ENCODE results near the gene TERT.
"Not testable (repeated sequence)": the region's sequence is repeated elsewhere in the genome, so short reads cannot be mapped to it uniquely, and the experiment has no call there.

The TERT gene

GRCh38 chr5:1330847-1331831, 36.3 kb upstream of the TERT start:
- no peak for DNase-seq

- no peak for DNase-seq
Measured at GRCh38 chr5:1330146-1330846, 35.4 kb upstream of the TERT start.

GRCh38 chr5:1329111-1329579, 34.3 kb upstream of the TERT start:
- no peak for DNase-seq

DNA sequence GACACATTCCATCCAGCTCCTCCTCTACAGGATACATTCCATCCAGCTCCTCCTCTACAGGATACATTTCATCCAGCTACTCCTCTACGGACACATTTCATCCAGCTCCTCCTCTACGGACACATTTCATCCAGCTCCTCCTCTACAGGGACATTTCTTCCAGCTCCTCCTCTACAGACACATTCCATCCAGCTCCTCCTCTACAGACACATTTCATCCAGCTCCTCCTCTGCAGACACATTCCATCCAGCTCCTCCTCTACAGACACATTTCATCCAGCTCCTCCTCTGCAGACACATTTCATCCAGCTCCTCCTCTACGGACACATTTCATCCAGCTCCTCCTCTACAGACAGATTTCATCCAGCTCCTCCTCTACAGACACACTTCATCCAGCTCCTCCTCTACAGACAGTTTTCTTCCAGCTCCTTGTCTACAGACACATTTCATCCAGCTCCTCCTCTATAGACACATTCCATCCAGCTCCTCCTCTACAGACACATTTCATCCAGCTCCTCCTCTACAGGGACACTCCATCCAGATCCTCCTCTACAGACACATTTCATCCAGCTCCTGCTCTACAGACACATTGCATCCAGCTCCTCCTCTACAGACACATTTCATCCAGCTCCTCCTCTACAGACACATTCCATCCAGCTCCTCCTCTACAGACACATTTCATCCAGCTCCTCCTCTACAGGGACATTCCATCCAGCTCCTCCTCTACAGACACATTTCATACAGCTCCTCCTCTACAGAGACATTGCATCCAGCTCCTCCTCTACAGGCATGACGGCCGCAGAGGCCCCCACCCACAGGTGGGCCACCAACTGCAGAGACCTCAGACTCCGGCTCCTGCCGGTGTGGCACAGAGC, 33.6 kb upstream of the TERT start:
- DNase-seq, result not testable (repeated sequence)

GRCh38 chr5:1326901-1327756, 32.3 kb upstream of the TERT start:
- DNase-seq, result not testable (repeated sequence)

DNA sequence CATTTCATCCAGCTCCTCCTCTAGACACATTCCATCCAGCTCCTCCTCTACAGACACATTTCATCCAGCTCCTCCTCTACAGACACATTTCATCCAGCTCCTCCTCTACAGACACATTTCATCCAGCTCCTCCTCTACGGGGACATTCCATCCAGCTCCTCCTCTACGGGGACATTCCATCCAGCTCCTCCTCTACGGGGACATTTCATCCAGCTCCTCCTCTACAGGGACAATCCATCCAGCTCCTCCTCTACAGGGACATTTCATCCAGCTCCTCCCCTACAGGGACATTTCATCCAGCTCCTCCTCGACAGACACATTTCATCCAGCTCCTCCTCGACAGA, 31.6 kb upstream of the TERT start:
- DNase-seq, result not testable (repeated sequence)

DNA sequence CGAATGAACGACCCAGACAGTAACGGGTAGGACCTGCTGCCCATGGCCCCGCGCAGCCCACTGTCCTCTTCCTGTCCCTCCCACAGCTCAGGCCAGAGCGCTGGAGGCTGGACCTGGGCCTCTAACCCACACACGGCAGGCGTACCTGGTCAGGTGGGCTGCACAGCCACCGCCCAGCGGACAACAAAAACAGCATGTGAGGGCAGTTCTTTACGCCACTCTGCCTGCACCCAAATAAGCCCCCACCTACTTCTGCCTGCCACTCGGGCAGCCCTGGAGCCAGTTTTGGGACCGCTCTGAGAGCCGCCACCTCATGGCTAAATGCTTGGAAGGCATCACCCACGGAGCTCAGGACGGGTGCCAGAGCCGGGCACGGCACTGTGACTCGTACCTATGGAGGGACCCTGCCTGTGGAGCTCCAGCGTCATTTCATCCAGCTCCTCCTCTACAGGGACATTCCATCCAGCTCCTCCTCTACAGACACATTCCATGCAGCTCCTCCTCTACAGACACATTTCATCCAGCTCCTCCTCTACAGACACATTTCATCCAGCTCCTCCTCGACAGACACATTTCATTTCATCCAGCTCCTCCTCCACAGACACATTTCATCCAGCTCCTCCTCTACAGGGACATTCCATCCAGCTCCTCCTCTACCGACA, 31.1 kb upstream of the TERT start:
- no peak for DNase-seq

- DNase-seq, result no peak
Measured at GRCh38 chr5:1325191-1325741, 30.4 kb upstream of the TERT start.

DNA sequence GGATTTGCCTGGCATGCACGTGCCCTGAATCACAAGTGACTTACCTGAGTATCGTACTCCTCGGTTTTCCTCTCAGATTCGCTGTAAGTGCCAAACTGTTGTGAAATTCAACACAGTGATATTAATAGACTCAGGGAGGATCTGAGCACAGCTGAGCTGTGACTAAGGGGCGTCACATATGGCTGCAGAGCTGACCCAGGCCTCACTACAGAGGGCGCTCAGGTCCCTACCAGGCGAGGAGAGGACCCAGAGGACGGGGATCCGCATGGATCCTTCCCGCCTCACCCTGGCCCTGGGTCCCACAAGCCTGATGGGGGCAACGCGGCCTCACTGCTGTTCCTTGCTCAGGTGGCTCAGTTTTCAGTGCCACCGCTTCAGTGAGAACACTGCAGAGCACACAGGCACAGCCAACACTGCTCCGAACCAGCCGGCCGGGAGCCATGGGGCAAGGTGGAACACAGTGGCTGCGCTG, 29.9 kb upstream of the TERT start:
- DNase-seq, result no peak

DNA sequence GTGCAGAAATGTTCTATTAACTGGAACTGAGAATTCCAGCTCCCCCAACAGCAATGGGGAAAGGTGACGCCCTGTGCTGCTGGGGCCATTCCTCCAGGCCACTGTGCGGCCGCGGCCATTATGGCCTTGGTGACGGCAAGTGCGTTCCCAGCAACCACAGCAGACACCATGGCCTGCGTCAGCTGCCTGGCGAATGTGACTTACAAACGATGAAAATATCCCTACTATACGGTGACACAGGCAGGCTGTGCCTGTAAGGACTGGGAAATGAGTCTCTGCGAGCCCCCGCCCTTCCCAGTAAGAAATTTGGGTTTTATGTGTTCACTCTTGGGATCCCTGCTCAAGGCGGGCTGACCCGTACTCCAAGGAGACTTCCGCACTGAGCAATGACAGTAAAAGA, 29.4 kb upstream of the TERT start:
- no peak for DNase-seq

- DNase-seq, result no peak
Measured at GRCh38 chr5:1323803-1324173, 28.9 kb upstream of the TERT start.

GRCh38 chr5:1322955-1323802, 28.3 kb upstream of the TERT start:
- no peak for DNase-seq

- no peak for DNase-seq
Measured at GRCh38 chr5:1322036-1322900, 27.4 kb upstream of the TERT start.

DNA sequence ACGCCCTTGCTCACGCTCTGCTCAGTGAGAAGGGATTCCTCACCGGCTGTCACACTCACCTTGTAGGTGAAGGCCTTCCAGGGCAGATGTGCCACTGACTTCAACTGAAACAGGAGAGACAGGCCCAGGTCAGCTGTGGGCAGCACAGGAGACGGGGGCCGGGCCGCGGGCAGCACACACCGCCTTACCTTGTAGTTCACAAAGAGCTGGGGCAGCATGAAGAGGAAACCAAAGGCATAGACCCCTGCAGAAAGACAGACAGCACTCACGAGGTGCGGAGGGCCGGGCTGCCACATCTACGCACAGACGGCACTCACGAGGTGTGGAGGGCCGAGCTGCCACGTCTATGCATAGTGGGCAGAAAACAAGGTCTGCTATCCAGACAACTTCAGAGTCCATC, 26.7 kb upstream of the TERT start:
- no peak for DNase-seq

- DNase-seq, result no peak
Measured at GRCh38 chr5:1320436-1321344, 25.8 kb upstream of the TERT start.

DNA sequence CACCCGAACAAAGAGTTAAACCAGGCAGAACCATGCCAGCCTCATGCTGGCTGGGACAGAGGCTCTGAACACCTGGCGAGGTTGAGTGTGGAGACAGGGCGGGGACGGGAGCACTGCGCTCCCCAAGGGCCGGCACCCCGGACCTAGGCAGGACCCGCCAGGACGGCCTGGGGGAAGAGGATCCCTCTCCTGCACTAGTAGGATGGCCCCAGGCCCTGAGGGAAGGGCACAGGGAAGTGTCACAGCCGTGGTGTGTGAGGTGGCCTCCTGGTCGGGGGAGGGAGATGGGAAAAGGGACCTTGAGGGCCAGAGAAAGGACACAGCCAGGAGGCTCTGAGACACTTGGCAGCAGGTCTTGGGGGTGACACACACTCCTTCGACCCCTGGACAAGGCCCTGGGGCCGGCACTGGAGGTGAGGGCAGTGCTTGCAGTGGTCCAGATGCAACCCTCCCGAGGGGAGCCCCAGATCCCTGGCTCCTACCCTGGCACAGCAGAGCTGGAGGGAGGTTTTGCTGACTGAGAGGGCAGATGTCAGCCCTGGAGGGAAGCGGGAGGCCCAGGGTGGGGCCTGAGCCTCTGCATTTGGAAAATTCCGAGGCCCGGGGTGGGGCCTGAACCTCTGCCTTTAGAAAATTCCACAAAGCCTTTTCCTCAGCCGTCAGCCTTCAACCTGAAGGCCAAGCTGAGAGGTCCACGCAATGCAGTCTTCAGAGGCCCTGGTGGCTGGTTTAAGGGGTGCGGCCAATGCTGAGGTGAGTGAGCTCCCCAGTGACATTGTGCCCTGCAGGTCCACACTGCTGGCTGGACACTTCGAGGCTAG, 24.8 kb upstream of the TERT start:
- DNase-seq, result no peak

GRCh38 chr5:1318659-1319251, 23.9 kb upstream of the TERT start:
- DNase-seq, result no peak
